ENCODE data around the gene LOXL4. TPM values are rescaled to one million over a fixed set of nuclear protein-coding genes. Genes with fewer than 3 reads are reported as not detected.

The LOXL4 gene
- total RNA-seq, 1 donor from 2014 or later = 6.2 TPM

GRCh38 chr10:98257961-98258360 lies 10.0 kb downstream of the LOXL4 start:
- H3K27me3 ChIP-seq = no peaks in the 10 kb centered on the region
- DNase-seq (no peak), ATAC-seq (no peak)
- no peaks in the 10 kb centered on the region for H3K9me3 ChIP-seq
- H3K36me3 ChIP-seq = no peaks in the 10 kb centered on the region
- no peak overlapping the region for H3K4me3 ChIP-seq
- no peaks in the 10 kb centered on the region for H3K4me1 ChIP-seq
- intact Hi-C loops (cut with DNase I) = no loop called here
- H3K27ac ChIP-seq = no peak overlapping the region
- TF ChIP-seq CTCF (IDR thresholded peaks at IDR 0.05) = no peak

- H3K27me3 ChIP-seq = no peaks in the 10 kb centered on the region
- no peaks in the 10 kb centered on the region for H3K9me3 ChIP-seq
- no peaks in the 10 kb centered on the region for H3K4me1 ChIP-seq
- TF ChIP-seq CTCF (IDR thresholded peaks at IDR 0.05) = no peak
- DNase-seq (no peak), ATAC-seq (no peak)
- H3K4me3 ChIP-seq = no peak overlapping the region
- H3K36me3 ChIP-seq = no peaks in the 10 kb centered on the region
- intact Hi-C loops (cut with DNase I) = no loop called here
- no peak overlapping the region for H3K27ac ChIP-seq
Measured at GRCh38 chr10:98257198-98257597, 10.8 kb downstream of the LOXL4 start.

GRCh38 chr10:98256692-98257091 lies 11.3 kb downstream of the LOXL4 start:
- H3K27ac ChIP-seq = no peak overlapping the region
- no peaks in the 10 kb centered on the region for H3K4me1 ChIP-seq
- H3K4me3 ChIP-seq = no peak overlapping the region
- no peak for TF ChIP-seq CTCF (IDR thresholded peaks at IDR 0.05)
- intact Hi-C loops (cut with DNase I) = no loop called here
- ATAC-seq (no peak), DNase-seq (no peak)
- H3K36me3 ChIP-seq = no peaks in the 10 kb centered on the region
- no peaks in the 10 kb centered on the region for H3K27me3 ChIP-seq
- no peaks in the 10 kb centered on the region for H3K9me3 ChIP-seq

GRCh38 chr10:98255146-98255877 lies 12.7 kb downstream of the LOXL4 start:
- DNase-seq = no peak
- intact Hi-C loops (cut with DNase I) = no loop called here
- H3K9me3 ChIP-seq = no peaks in the 10 kb centered on the region

GRCh38 chr10:98254234-98254974 lies 13.6 kb downstream of the LOXL4 start:
- Histone ChIP-seq H3K4me1 (no peaks in the 10 kb centered on the region), H3K27me3 (no peaks in the 10 kb centered on the region), H3K4me3 (no peak overlapping the region), H3K9me3 (no peaks in the 10 kb centered on the region), H3K36me3 (peaks cover 15% of the 10 kb centered on the region), H3K27ac (no peak overlapping the region)
- intact Hi-C loops (cut with DNase I) = no loop called here
- ATAC-seq = no peak
- DNase-seq = no peak
- no peak for TF ChIP-seq CTCF (IDR thresholded peaks at IDR 0.05)

More at GRCh38 chr10:98255146-98255877, 12.7 kb downstream of the LOXL4 start:
- Histone ChIP-seq H3K4me1 (no peaks in the 10 kb centered on the region), H3K27ac (no peak overlapping the region), H3K4me3 (no peak overlapping the region), H3K36me3 (peaks cover 12% of the 10 kb centered on the region), H3K27me3 (no peaks in the 10 kb centered on the region)
- no peak for ATAC-seq
- no peak for TF ChIP-seq CTCF (IDR thresholded peaks at IDR 0.05)

Data from upper lobe of right lung (tissue), 1 donor.